GM18526 (cell line): ENCODE data around the gene ATP5F1C.

Source experiments
- POLR2A ChIP-seq: IDR thresholded peaks from 3 replicates; pipeline ENCODE4 v1.6.1; 2011; ENCODE audit not compliant: insufficient read length; ENCODE audit errors: extremely low read depth

Gene ATP5F1C

GRCh38 chr10:7819121-7819460 is 31.1 kb downstream of the ATP5F1C start:
- TF ChIP-seq POLR2A = no peak

DNA sequence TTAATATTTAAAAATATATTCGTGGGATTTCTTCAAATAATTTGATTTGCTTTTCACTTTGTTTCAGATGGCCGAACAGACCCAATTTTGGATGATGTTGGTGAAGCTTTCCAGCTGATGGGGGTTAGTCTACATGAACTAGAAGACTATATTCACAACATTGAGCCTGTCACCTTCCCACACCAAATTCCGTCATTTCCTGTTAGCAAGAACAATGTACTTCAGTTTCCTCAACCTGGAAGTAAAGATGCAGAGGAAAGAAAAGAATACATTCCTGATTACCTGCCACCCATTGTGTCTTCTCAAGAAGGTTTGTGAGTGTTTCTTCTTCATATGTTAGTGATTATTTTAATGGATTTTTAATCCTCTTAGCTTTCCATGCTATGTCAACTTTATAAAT is 36.3 kb downstream of the ATP5F1C start:
- TF ChIP-seq POLR2A = no peak

GRCh38 chr10:7826971-7827370 is 39.0 kb downstream of the ATP5F1C start:
- TF ChIP-seq POLR2A = no peak

DNA sequence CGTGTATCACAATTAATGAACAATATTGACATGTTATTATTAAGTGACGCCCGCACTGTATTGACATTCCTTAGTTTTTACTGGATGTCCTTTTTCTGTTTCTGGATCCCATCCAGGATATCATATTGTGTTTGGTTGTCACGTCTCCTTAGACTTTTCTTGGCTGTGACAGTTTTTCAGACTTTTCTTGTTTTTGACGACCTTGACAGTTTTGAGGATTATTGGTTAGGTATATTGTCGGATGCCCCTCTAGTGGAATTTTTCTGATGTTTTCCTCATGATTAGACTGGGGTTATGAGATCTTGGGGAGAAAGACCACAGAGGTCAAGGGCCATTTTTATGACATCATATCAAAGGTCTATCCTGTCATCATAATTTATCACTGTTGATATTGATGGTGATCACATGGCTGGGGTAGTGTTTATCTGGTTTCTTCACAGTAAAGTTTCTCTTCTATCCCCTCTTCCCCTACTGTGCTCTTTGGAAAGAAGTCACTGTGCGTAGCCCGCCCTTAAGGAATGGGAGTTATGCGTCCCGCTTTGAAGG is 41.4 kb downstream of the ATP5F1C start:
- TF ChIP-seq POLR2A = no peak

GRCh38 chr10:7832060-7832459 is 44.1 kb downstream of the ATP5F1C start:
- no peak for TF ChIP-seq POLR2A

DNA sequence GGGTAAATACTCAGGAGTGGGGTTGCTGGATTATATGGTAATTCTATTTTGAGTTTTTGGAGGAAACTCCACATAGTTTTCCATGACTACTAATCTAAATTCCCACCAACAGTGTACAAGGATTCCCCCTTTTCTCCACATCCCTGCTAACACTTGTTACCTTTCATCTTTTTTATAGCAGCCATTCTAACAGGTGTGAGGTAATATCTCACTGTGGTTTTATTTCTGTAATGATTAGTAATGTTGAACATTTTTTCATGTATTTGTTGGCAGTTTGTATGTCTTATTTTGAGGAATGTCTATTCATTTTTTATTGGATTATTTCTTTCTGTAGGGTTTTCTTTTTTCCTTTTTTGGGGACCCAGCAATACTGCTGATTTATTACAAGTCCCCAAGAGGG is 45.2 kb downstream of the ATP5F1C start:
- TF ChIP-seq POLR2A = no peak

GRCh38 chr10:7834262-7834661 is 46.3 kb downstream of the ATP5F1C start:
- no peak for TF ChIP-seq POLR2A

DNA sequence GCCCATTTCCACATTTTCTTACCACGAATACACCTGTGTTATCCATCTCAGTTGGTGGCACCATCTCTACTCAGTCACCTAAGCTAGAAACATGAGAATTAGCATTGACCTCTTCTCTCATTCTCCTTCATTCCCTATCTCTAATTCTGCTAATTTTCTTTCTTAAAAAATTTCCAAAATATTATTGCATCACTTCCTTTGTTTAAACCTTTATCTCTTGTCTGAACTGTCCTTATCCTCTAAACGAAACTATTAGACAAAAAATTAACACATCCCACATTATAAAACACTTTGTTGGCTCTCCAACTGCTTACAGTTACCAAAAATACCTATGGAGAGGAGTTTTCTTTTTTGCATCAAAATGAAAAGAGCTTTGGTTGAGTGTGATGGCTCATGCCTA is 48.6 kb downstream of the ATP5F1C start:
- TF ChIP-seq POLR2A = no peak

DNA sequence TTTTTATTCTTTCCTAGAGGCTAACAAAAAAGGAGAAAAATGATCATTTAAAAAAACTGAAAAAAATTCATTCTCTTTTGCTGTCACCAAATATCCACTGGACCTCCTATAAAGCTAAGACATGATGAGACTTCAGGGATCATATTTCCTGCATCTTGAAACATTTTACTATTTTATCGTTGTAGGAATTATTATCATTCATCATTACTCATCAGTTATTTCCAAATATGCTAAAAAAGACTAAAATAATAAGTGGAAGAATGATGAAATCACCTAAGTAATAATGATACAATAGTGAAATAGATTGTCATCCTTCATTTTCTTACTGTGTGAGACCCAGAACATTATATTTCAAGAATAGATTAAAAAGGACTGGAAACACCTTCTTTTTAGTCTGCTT is 58.6 kb downstream of the ATP5F1C start:
- no peak for TF ChIP-seq POLR2A

DNA sequence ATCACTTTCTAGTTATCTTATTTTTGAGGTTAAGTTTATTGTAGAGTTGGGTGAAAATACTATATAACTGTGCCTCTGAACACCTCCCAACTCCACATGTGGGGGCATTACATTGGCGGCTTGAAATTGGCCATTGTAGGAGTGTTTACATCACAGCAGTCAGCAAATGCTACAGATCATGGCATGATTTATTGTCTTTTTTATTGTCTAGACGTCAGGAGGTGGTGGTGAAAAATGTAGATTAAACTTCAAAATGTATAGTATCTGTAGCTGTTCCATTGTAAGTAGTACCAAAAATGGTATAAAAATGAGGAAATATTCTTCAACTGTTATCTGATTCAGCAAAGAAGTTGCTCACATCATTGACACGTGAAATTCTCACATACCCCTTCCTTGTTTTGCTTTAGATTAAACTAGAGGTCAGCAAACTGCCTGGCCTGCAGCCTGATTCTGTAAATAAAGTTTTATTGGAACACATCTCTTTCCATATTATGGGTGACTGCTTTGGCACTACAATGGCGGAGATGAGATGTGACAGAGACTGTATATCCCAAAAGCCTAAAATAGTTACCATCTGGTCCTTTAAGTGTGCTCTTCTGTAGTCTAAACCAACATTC is 65.4 kb downstream of the ATP5F1C start:
- no peak for TF ChIP-seq POLR2A

DNA sequence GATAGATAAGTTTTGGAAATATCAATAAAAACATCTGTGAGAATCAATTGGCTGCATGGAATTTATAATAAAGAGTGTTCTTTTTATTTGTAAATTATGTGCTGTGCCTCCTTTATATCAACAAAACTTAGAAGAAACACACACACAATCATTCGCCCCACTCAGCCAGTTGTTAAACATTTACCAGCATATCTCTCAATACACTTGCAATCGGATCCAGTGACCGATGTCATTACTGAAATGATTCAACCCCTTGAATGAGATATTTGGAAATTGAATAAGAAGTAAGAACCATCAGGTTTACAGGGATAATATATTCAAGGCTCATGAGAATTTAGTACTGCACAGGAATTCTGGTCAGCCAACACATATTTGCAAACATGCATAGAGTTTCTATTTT is 65.9 kb downstream of the ATP5F1C start:
- TF ChIP-seq POLR2A = no peak

- TF ChIP-seq POLR2A = no peak
These were observed 67.2 kb downstream of the ATP5F1C start for GRCh38 chr10:7855205-7855604.

GRCh38 chr10:7856678-7857077 is 68.7 kb downstream of the ATP5F1C start:
- TF ChIP-seq POLR2A = no peak

- no peak for TF ChIP-seq POLR2A
These were observed 69.3 kb downstream of the ATP5F1C start for GRCh38 chr10:7857262-7857661.
